GM12878 (cell line): ENCODE measurements around the gene TCEANC. TPM values are rescaled to one million over a fixed set of nuclear protein-coding genes. Genes with fewer than 3 reads are reported as not detected.

ENCODE experiments used
- ATF2 ChIP-seq: IDR thresholded peaks from 2 replicates; pipeline ENCODE4 v1.6.1; 2012; ENCODE audit warnings: low read length, inconsistent platforms
- BRCA1 ChIP-seq: IDR thresholded peaks from 2 replicates; pipeline ENCODE4 v1.6.1; 2011; ENCODE audit warnings: low read depth, low read length, improper control_type of control experiment
- ELK1 ChIP-seq: IDR thresholded peaks from 2 replicates; pipeline ENCODE4 v1.6.1; 2012; ENCODE audit warnings: low read depth, low read length, improper control_type of control experiment
- ETV6 ChIP-seq, 2 experiments: fragments of 450-650 bp in 1 of 2; IDR thresholded peaks in 1 of 2; conservative IDR thresholded peaks in 1 of 2; 2 replicates each; pipeline ENCODE4 v1.6.1; 2014; ENCODE audit warnings: antibody characterized with exemption in 1 of 2, borderline replicate concordance in 1 of 2, low read depth in 1 of 2, mild to moderate bottlenecking in 1 of 2, moderate library complexity in 1 of 2
- EZH2 ChIP-seq: IDR thresholded peaks from 2 replicates; pipeline ENCODE4 v1.6.1; 2012; ENCODE audit warnings: low read depth, mild to moderate bottlenecking, control low read depth, inconsistent platforms, low read length, borderline replicate concordance; ENCODE audit not compliant: control insufficient read depth
- FOXK2 ChIP-seq: fragments of 450-650 bp; IDR thresholded peaks from 2 replicates; pipeline ENCODE4 v1.6.1; 2017; ENCODE audit warnings: mild to moderate bottlenecking, moderate library complexity
- HSF1 ChIP-seq: fragments of 150-350 bp; IDR thresholded peaks from 2 replicates; pipeline ENCODE4 v1.6.1; 2014; ENCODE audit warnings: mild to moderate bottlenecking, low read depth, low read length
- JUNB ChIP-seq: IDR thresholded peaks from 2 replicates; pipeline ENCODE4 v1.6.1; 2016; ENCODE audit warnings: antibody characterized with exemption, mild to moderate bottlenecking
- KDM1A ChIP-seq: fragments of 200-600 bp; sonication (generic); IDR thresholded peaks from 2 replicates; pipeline ENCODE4 v1.6.1; 2016; ENCODE audit warnings: borderline replicate concordance
- KLF5 ChIP-seq: fragments of 450-650 bp; IDR thresholded peaks from 2 replicates; pipeline ENCODE4 v1.6.1; 2014; ENCODE audit warnings: mild to moderate bottlenecking; ENCODE audit not compliant: partially characterized antibody
- LARP7 ChIP-seq: fragments of 450-650 bp; IDR thresholded peaks from 2 replicates; pipeline ENCODE4 v1.6.1; 2017; ENCODE audit warnings: mild to moderate bottlenecking
- MEF2B ChIP-seq: fragments of 450-650 bp; IDR thresholded peaks from 2 replicates; pipeline ENCODE4 v1.6.1; 2018; ENCODE audit warnings: mild to moderate bottlenecking, moderate library complexity; ENCODE audit not compliant: partially characterized antibody, poor library complexity, severe bottlenecking
- MTA3 ChIP-seq: IDR thresholded peaks from 2 replicates; pipeline ENCODE4 v1.6.1; 2012; ENCODE audit warnings: low read length, inconsistent platforms, borderline replicate concordance
- NFYA ChIP-seq: IDR thresholded peaks from 2 replicates; pipeline ENCODE4 v1.6.1; 2011; ENCODE audit warnings: low read depth, mild to moderate bottlenecking, low read length, improper control_type of control experiment, borderline replicate concordance
- NR2F1 ChIP-seq: fragments of 450-650 bp; conservative IDR thresholded peaks from 2 replicates; pipeline ENCODE4 v1.6.1; 2017; ENCODE audit warnings: mild to moderate bottlenecking
- POLR2AphosphoS5 ChIP-seq: IDR thresholded peaks from 2 replicates; pipeline ENCODE4 v1.6.1; 2011; ENCODE audit warnings: mild to moderate bottlenecking, low read length, inconsistent platforms
- RAD21 ChIP-seq: IDR thresholded peaks from 2 replicates; pipeline ENCODE4 v1.6.1; 2011; ENCODE audit warnings: mild to moderate bottlenecking, low read depth, low read length, moderate library complexity; ENCODE audit not compliant: insufficient read depth
- RBBP5 ChIP-seq: fragments of 200-600 bp; sonication (generic); conservative IDR thresholded peaks from 2 replicates; pipeline ENCODE4 v1.6.1; 2016
- SMAD1 ChIP-seq: fragments of 450-650 bp; IDR thresholded peaks from 2 replicates; pipeline ENCODE4 v1.6.1; 2018; ENCODE audit warnings: mild to moderate bottlenecking, low read depth; ENCODE audit not compliant: partially characterized antibody
- SREBF2 ChIP-seq: IDR thresholded peaks from 2 replicates; pipeline ENCODE4 v1.6.1; 2012; ENCODE audit warnings: mild to moderate bottlenecking, low read length
- STAT1 ChIP-seq: fragments of 450-650 bp; conservative IDR thresholded peaks from 2 replicates; pipeline ENCODE4 v1.6.1; 2014; ENCODE audit warnings: antibody characterized with exemption, mild to moderate bottlenecking
- SUPT20H ChIP-seq: IDR thresholded peaks from 2 replicates; pipeline ENCODE4 v1.6.1; 2011; ENCODE audit warnings: low read depth, mild to moderate bottlenecking, low read length, moderate library complexity, borderline replicate concordance; ENCODE audit not compliant: control insufficient read depth
- SUZ12 ChIP-seq: fragments of 200-600 bp; sonication (generic); IDR thresholded peaks from one replicate; pipeline ENCODE4 v1.6.1; 2018; ENCODE audit warnings: antibody characterized with exemption, mild to moderate bottlenecking; ENCODE audit not compliant: unreplicated experiment
- TARDBP ChIP-seq: IDR thresholded peaks from 2 replicates; pipeline ENCODE4 v1.6.1; 2016; ENCODE audit warnings: borderline replicate concordance
- TBL1XR1 ChIP-seq: IDR thresholded peaks from 2 replicates; pipeline ENCODE4 v1.6.1; 2012; ENCODE audit warnings: low read depth, low read length, improper control_type of control experiment
- ZBED1 ChIP-seq: IDR thresholded peaks from 2 replicates; pipeline ENCODE4 v1.6.1; 2016; ENCODE audit warnings: borderline replicate concordance
- ZNF217 ChIP-seq: fragments of 450-650 bp; IDR thresholded peaks from 2 replicates; pipeline ENCODE4 v1.6.1; 2017; ENCODE audit warnings: antibody characterized with exemption, mild to moderate bottlenecking
- ZNF622 ChIP-seq: fragments of 450-650 bp; IDR thresholded peaks from 2 replicates; pipeline ENCODE4 v1.6.1; 2017; ENCODE audit warnings: mild to moderate bottlenecking, inconsistent platforms
- ZZZ3 ChIP-seq: IDR thresholded peaks from 2 replicates; pipeline ENCODE4 v1.6.1; 2011; ENCODE audit warnings: low read depth; ENCODE audit not compliant: control insufficient read depth, insufficient read length
- polyA plus RNA-seq, 11 experiments: library from polyadenylated mRNA; depleted of rRNA in 4 of 11; unstranded in 6 of 11; stranded (reverse) in 5 of 11; fragments of >200 nt; fragmentation: Nextera tagmentation in 4 of 11; fragmentation: Illumina TruSeq in 1 of 11; extraction: Ambion mirVana in 4 of 11; extraction: Trizol in 1 of 11; gene quantifications; 1 replicate in 1 of 11; 2 replicates in 10 of 11; pipeline versions ENCODE4 v1.2.1 to v1.2.3, GENCODE V29; 2011 to 2016; ENCODE audit warnings: inconsistent platforms in 2 of 11, missing spikeins in 2 of 11, low read depth in 1 of 11
- total RNA-seq, 4 experiments: library from RNA; depleted of rRNA in 3 of 4; stranded (reverse); fragments of >200 nt in 3 of 4; fragmentation: Illumina TruSeq in 1 of 4; extraction: Trizol in 1 of 4; gene quantifications; 2 replicates each; pipeline versions ENCODE4 v1.2.1 to v1.2.3, GENCODE V29; 2013 to 2021

The TCEANC gene
- total and polyA plus RNA-seq, 10 of the 15 experiments (the other 5 are each of a cell fraction or from before 2014, with no cell fraction given): 1.1 to 4.9 (median 2.9) TPM

GRCh38 chrX:13652850-13653693 is at the start of gene TCEANC (continued):
- peak; percentile 50; the same call in 1 of the 2 replicates for TF ChIP-seq TBL1XR1
- no peak for TF ChIP-seq MTA3
- TF ChIP-seq KLF5: no peak
- 0 out of 2 replicates have a peak, but pooled peaks have one; percentile 28 for TF ChIP-seq ATF2
- peak; percentile 16; the same call in 1 of the 2 replicates for TF ChIP-seq NFYA
- TF ChIP-seq NR2F1: no peak; the same call in 1 of the 2 replicates
- no peak for TF ChIP-seq BRCA1
- TF ChIP-seq TARDBP: no peak
- TF ChIP-seq ZZZ3: no peak
- no peak for TF ChIP-seq ZBED1
- no peak for TF ChIP-seq MEF2B
- no peak for TF ChIP-seq RBBP5
- TF ChIP-seq KDM1A: no peak
- 0 out of 2 replicates have a peak, but pooled peaks have one; percentile 45 for TF ChIP-seq STAT1
- TF ChIP-seq ELK1: peak; percentile 32; the same call in 1 of the 2 replicates
- no peak for TF ChIP-seq SUPT20H
- no peak for TF ChIP-seq ZNF622
- TF ChIP-seq ETV6 (conservative IDR thresholded peaks at IDR 0.05 in 1 of 2, IDR thresholded peaks at IDR 0.05 in 1 of 2; ENCODE audit: borderline replicate concordance in 1 of 2, low read depth in 1 of 2): no peak
- TF ChIP-seq SUZ12: no peak
- TF ChIP-seq FOXK2: no peak
- no peak; the same call in 1 of the 2 replicates for TF ChIP-seq LARP7
- no peak for TF ChIP-seq ZNF217
- no peak for TF ChIP-seq SMAD1
- TF ChIP-seq POLR2AphosphoS5: peak; percentile 69
- no peak for TF ChIP-seq SREBF2
- TF ChIP-seq HSF1: no peak
- TF ChIP-seq JUNB: no peak
- no peak for TF ChIP-seq EZH2
- TF ChIP-seq RAD21: no peak
